ENCODE measurements around the gene GLS2. TPM values are rescaled to one million over a fixed set of nuclear protein-coding genes. Genes with fewer than 3 reads are reported as not detected.
A peak's percentile ranks its signal among the peaks of the same experiment; 100 is the strongest.
"Not testable (repeated sequence)": the region's sequence is repeated elsewhere in the genome, so short reads cannot be mapped to it uniquely, and the experiment has no call there.

GLS2 gene
- total RNA-seq, 1 donor from 2014 or later: not detected

DNA sequence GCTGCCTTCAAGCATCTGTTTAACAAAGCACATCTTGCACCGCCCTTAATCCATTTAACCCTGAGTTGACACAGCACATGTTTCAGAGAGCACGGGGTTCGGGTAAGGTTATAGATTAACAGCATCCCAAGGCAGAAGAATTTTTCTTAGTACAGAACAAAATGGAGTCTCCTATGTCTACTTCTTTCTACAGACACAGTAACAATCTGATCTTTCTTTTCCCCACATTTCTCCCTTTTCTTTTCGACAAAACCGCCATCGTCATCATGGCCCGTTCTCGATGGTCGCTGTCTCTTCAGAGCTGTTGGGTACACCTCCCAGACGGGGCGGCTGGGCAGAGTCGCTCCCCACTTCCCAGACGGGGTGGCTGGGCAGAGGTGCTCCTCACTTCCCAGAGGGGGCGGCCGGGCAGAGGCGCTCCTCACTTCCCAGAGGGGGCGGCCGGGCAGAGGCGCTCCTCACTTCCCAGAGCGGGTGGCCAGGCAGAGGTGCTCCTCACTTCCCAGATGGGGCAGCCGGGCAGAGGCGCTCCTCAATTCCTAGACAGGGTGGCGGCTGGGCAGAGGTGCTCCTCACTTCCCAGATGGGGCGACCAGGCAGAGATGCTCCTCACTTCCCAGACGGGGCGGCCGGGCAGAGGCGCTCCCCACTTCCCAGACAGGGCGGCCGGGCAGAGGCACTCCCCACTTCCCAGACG is 5.6 kb upstream of the GLS2 start:
- not testable (repeated sequence) for DNase-seq (ENCODE audit: low read depth)

DNA sequence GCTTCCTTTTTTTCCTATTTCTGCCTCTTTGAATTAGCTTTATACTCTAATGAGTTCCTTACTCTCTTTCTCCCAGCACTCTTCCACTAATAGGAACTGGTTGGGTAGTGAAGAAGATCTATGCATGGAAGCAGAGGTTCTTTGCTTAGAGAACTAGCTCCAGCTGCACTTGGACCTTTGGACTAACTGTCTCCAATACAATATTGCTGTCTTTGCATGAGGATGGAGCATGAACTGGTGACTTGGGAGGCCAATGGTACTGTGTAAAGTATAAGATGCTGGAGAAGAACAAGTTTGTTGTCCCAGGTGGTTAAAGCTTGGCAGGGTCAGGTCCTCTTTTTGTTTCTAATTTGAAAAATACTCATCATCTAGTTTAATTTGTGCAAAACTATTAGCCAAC is 2.4 kb upstream of the GLS2 start:
- DNase-seq (ENCODE audit: low read depth): no peak

DNA sequence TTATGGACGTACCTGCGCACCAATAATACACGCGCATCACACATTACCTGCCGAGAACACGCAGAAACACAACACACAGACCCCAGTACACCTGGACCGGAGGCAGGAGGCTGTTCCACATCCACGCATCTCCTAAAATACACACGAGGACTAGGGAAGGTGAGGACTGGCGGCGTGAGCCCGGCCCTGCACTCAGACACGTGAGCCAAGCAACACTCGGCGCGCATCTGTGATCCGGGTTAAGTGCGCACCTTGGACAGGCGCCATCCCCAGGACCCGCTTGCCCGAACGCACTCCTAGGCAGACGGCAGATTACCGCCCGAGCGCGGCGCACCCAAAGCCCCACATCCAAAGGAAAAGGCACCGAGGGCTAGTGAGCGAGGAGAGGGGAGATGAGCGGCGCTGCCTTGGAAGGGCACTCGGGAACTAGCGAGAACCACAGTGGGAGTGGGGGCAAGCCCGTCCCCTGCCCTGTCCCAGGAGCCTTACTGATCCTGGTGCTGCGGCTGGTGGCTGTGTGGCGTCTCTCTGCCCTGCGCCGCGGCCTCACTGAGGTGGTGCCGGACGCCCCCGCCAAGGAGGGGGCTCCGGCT is 417 bp downstream of the GLS2 start:
- peak; percentile 3 for DNase-seq (ENCODE audit: low read depth)

DNA sequence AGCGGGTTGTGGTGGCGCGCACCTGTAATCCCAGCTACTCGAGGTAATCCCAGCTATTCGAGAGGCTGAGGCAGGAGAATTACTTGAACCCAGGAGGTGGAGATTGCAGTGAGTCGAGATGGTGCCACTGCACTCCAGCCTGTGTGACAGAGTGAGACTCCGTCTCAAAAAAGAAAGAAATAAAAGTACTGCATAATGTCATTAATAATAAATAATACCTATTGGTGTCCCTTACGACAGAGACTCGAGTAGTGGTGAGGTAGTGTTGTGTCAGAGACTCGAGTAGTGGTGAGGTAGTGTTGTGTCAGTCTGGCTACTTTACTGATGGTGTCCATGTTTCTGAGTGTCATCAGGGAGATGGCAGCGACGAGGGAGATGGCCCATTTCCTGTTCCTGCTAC is 1.3 kb downstream of the GLS2 start:
- DNase-seq (ENCODE audit: low read depth): no peak

DNA sequence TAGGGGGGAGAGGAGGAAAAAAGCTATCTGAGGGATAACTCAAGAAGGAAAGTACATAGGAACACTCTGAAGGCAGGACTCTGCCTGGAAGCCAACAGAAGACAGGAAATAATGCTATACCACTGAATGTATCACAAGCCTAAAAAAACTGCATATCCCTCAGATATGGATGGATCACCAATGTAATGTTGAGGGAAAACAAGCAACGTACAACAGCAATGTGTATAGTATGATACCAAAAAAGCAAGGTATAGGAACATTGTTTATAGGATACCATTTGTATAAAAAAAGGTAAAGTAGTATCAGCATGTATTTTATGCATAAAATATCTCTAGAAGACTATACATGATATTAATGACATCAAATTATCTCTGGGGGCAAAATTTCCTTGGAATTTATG is 3.4 kb downstream of the GLS2 start:
- DNase-seq (ENCODE audit: low read depth): no peak

DNA sequence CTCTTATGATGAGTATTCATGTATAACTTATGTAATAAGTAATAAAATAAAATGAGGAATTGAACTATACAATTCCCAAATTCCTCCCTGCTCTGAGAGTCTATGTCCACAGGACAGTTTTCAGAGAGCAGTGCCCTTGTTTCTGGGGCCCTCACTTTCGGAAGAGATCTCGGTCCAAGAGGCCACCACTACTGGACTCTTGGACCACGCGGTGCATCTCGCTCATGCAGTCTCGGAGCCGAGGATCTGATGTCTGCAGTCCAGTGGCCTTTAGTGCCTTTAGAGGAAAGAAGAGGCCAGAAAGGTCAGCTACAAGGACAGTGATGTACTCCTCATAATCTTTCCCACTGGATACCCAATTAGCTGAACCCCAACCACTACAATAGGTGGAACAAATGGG is 8.3 kb downstream of the GLS2 start:
- no peak for DNase-seq (ENCODE audit: low read depth)

DNA sequence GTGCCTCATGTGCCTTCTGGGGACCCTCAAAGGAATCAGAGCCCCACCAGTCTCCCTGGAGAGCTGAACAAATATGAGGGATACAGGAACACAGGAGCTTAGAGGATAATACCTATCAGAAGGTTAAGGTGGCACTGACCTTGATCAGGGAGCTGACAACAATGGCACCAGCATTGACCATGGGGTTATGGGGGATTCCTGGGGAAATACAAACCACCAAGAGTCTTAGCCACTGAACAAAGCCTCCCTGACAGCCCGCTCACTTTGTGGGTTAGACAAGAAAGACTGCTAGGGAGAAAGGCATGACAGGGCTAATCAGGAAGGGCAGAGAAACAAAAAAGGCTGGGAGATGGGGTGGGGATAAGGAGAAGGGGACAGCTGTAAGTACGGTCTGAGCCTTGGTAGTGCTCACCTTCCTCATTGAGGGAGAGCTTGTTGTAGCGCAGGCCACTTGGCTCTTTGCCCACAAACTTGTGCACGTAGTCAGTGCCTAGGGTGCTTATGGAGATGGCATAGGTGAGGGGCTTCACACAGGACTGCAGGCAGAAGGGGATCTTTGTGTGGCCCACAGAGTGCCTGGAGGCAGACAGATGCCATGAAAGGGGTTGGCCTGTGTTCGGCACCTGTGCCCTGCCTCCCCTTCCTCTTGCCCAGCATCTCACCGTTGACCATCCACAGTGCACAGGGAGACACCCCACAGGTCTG is 10.3 kb downstream of the GLS2 start:
- no peak for DNase-seq (ENCODE audit: low read depth)

DNA sequence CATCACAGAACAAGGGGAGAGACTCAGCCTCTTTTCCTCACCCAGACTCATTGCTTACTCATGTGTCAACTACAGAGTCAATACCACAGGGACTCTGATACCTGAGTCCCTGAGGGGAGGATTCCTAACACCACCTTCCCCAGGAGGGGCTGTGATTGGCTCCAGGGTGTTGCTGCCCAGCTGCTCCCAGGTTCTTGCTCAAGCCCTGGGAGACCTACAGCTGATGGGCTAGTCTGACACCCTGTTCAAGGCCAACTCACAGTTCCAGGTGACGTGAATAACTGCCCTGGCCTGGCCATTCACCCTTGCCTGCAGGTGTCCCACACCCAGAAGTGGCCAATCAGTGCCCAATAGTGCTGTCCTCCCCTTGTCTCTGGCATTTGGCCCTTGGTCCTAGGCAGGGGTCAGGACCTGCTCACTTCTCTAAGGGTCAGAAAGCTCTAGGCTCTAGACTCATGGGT is 11.0 kb downstream of the GLS2 start:
- DNase-seq (ENCODE audit: low read depth): no peak

DNA sequence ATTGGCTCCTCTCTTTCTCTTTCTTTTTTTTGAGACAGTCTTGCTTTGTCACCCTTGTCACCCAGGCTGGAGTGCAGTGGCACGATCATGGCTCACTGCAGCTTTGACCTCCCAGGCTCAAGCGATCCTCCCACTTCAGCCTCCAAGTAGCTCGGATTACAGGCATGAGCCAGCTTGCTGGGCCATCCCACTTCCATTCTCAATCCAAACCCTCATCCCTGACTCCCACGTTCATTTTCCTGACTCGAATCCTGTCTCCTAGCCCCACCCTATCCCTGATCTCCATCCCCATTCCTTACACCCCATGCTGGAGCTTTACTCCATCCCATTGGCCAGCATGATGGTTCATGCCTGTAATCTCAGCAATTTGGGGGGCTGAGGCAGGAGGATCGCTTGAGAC is 11.8 kb downstream of the GLS2 start:
- no peak for DNase-seq (ENCODE audit: low read depth)

DNA sequence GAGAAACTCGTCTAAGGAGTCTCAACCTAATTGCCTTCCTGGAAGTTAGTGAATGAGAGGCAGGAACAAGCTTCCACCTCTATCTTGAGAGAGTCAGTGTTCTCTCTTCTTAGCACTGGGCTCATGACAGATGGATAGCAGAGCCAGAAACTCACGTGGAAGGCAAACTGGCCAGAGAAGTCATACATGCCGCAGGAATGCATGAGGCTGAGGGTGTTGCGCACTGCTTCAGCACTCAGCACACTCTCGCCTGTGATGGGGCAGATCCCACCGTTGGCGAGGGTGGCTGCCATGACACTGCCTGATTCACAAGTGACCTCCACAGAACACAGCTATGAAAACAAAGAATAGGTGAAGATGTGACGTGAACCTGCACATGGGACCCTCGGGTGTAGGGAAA is 13.6 kb downstream of the GLS2 start:
- no peak for DNase-seq (ENCODE audit: low read depth)

DNA sequence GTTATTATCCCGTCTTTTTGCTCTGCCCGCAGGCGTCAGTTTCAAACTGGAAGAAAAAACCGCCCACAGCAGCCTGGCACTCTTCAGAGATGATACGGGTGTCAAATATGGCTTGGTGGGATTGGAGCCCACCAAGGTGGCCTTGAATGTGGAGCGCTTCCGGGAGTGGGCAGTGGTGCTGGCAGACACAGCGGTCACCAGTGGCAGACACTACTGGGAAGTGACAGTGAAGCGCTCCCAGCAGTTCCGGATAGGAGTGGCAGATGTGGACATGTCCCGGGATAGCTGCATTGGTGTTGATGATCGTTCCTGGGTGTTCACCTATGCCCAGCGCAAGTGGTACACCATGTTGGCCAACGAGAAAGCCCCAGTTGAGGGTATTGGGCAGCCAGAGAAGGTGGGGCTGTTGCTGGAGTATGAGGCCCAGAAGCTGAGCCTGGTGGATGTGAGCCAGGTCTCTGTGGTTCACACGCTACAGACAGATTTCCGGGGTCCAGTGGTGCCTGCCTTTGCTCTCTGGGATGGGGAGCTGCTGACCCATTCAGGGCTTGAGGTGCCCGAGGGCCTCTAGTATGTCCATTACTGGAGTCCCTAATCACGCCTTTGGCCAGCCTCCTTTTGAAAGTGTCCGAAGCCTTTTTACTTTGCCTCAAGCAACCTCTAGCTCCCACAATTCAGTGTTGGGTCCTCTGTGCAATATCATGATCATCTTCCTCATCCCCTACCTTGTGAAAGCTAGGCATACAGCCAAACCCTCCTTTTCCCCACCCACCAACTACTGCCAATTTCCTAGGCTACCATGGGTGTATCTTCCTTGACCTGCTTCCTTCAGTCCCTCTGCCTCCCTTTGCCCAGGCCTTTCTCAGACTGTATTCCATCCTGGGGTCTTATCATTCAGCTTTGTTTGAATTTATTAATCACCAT is 18.7 kb downstream of the GLS2 start:
- peak; percentile 20 for DNase-seq (ENCODE audit: low read depth)

DNA sequence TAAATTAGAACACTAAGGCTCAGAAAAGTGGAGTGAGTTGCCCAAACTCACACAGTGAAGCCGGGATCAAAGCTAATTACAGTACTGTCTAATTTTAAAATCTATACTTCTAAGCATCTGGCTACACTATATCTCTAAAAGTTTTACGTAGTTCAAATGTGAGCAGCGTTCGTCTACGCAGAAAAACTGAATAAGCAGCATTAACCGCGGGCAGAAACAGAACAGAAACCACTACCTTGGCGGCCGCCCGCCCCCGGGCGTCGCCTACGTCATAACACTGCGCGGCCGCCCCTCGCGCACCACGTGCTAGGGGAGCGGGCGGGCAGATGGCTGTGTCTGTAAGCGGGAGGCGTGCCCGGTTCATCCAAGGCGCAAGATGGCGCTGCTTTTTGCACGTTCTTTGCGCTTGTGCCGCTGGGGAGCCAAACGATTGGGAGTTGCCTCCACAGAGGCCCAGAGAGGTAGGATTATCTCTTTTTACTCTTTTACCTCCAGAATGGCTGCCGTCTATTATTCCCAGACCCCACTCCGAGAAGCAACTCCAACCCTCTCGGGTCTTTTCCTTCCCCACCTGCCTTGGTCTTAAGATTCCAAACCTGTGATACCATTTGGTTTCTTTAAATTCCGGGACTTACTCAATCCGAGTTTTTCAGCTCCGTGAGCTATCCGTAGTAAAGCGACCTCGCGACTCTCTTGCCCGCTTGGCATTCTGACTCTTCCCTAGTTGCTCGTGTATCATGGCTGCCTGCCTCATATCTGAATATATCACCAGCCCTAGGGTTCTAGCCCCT is 19.6 kb downstream of the GLS2 start, which contains the start of gene SPRYD4:
Gene SPRYD4, plus strand, starts transcription at position 363 of the 791 bp plus-strand sequence. Its CDS starts 14 bp downstream, at position 377.
- peak; percentile 93 for DNase-seq (ENCODE audit: low read depth)

DNA sequence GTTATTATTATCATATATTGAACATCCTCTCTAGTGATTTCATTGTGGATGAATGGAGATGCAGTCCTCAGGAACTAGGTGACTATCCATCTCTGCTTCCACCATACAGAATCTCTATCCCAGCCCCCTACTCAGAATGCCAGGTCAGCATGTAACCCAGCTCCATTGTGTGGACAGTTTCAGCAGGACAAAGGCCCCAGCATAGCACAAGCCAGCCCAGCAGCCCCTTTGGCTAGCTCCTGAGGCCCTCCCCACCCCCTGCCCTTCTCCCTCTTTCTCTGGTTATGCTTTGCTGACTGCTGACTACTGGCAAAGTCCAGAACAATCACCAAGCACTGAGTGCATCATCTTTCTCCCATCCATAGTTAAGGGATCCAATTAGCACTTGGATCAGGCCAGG is 25.4 kb downstream of the GLS2 start:
- no peak for DNase-seq (ENCODE audit: low read depth)

DNA sequence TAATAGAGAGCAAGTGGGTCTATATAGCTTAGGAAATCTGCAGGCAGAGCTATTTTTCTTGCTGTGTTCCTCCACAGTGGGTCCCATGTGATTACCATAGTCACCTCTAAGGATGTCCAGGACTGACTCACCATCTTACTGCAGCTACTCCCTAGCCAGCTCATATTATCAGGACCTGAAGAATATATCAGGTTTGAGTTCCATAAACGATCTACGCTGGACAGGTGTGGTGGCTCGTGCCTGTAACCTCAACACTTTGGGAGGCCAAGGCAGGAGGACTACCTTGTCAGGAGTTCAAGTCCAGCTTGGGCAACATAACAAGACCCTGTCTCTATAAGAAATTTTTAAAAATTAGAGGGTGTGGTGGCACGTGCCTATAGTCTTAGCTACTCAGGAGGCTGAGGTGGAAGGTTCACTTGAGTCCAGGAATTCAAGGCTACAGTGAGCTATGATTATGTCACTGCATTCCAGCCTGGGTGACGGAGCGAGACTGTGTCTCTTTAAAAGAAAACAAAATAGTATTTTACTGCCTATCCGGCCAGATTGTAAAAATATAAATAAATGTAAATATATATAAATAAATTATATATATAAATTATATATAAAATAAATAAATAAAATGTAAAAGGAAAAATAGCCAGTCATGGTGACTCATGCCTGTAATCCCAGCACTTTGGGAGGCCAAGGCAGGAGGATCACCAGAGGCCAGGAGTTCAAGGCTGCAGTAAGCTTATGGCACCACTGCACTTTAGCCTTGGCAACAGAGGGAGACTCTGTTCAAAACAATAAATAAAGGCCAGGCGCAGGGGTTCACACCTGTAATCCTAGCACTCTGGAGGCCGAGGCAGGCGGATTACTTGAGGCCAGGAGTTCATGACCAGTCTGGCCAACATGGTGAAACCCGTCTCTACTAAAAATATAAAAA is 26.5 kb downstream of the GLS2 start:
- DNase-seq (ENCODE audit: low read depth): no peak

DNA sequence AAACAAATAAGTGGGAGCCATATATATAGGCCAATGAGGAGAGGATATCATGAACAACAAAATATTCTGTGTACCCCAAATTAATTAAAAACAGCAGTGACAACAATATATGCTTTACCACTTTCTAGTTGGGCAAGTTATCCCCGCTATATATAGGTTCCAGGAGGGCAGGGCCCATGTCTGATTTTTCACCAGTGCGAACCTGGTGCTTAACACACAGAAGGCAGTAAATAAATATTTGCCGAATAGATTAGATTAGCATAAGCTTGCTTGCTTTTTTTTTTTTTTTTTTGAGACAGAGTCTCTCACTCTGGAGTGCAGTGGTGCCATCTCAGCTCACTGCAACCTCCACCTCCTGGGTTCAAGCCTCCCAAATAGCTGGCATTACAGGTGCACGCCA is 30.1 kb downstream of the GLS2 start:
- no peak for DNase-seq (ENCODE audit: low read depth)

DNA sequence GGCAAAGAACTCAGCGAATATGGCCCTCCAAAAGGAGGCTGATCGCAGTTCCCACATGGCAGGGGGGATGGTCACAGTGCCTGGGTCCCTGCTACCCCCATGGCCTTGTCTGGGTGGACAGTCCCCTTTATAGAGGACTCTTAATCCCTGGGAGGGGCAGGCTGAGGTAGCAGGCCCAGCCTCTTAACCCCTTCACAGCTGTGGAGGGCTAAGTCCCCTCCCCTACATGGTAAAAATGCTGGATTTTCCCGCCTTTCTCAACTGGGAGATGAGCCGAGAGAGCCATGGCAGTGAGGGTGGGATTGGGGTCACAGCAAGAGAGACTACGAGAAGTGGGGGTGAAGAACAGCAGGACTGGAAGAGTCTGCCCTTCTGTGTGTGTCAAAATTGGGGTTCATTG is 33.4 kb downstream of the GLS2 start, which contains the start of gene MIP:
Gene MIP, minus strand, starts transcription at position 101 of the 400 bp plus-strand sequence. Its CDS starts 44 bp downstream, at position 57.
- DNase-seq (ENCODE audit: low read depth): no peak

DNA sequence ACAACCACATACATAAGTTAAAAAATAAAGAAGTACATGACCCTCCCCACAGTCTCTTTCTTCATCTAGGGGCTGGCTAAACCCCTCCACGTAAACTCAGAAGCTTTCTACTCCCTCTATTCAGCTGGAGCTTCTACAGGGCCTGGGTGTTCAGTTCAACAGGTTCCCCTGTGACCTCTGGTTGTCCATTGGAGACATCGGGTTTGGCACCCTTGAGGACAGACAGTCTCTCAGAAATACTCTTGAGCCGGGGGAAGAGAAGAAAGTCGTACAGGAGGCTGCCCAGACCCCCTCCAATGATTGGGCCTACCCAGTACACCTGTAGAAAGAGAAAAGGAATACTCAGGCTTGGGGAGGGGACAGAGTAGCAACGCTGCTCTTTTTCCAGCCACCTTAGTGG is 36.8 kb downstream of the GLS2 start:
- DNase-seq (ENCODE audit: low read depth): no peak

DNA sequence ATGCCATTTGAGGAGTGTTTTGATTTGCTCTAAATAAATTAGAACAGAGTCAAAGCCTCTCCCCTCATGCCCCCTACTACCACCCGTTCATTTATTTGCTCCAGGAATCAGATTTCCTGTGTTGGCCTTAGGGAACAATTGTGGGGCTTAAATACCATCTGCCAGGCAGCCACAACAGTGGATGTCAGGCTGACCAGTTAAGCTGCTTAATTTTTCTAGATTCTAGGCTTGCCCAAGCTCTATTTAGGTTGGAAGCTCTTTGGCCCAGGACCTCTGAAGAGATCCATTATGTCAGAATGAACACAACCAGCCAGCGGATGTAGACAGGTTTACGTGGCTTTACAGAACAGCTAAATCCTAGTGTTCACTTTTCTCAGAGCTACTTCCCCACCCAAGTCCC is 37.7 kb downstream of the GLS2 start:
- peak; percentile 3 for DNase-seq (ENCODE audit: low read depth)

DNA sequence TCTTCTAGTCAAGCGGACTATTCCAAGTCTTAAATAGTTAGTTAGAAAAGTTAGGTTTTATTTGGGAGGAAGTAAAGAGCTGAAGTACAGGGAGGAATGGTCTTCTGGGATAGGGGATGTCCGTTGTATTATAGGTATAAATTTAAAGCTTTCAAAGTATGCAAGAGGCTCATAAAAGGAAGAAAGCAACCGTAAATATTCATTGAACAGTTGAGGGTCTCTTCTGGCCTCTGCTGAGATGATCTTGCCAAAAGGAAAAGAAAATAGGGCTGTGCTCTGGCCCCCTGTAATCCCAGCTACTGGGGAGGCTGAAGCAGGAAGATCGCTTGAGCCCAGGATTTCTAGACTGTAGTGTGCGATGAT is 38.4 kb downstream of the GLS2 start:
- DNase-seq (ENCODE audit: low read depth): no peak

All from myocyte (in vitro differentiated cells).